WTC11 (cell line): ENCODE measurements around the gene PTPMT1. TPM values are rescaled to one million over a fixed set of nuclear protein-coding genes. Genes with fewer than 3 reads are reported as not detected.

Experiments used
- ATAC-seq: fragments of 200-7000 bp; cut with Tn5 transposase; 2 replicates; pipeline ENCODE4 v1.10.0; 2021; ENCODE audit warnings: mild to moderate bottlenecking, moderate library complexity
- CTCF ChIA-PET: fragments of 300-600 bp; sonication (Branson Sonifier 250); formaldehyde crosslinking; loops from one replicate; lab custom pipeline; 2021; ENCODE audit warnings: antibody characterized with exemption; lab: Charles Lee
- POLR2A ChIA-PET: fragments of 350-600 bp; sonication (Branson Sonifier 250); formaldehyde crosslinking; loops from one replicate; lab custom pipeline; 2021; ENCODE audit warnings: antibody characterized with exemption; lab: Charles Lee
- DNase-seq: peaks from one replicate; pipeline ENCODE4 v3.0.0; 2021; ENCODE audit warnings: low spot score
- H3K27ac Mint-ChIP-seq: 2 replicates; pipeline ENCODE4 v1.8.0; 2021; ENCODE audit warnings: mixed read lengths
- H3K27me3 Mint-ChIP-seq: 2 replicates; pipeline ENCODE4 v1.8.0; 2021; ENCODE audit warnings: low read depth, mild to moderate bottlenecking, moderate library complexity, mixed read lengths
- H3K36me3 Mint-ChIP-seq: 2 replicates; pipeline ENCODE4 v1.8.0; 2021; ENCODE audit warnings: mixed read lengths
- H3K4me1 Mint-ChIP-seq: 2 replicates; pipeline ENCODE4 v1.8.0; 2022; ENCODE audit warnings: mixed read lengths
- H3K4me3 Mint-ChIP-seq: 2 replicates; pipeline ENCODE4 v1.8.0; 2021; ENCODE audit warnings: mild to moderate bottlenecking, moderate library complexity, mixed read lengths
- H3K9me3 Mint-ChIP-seq: 2 replicates; pipeline ENCODE4 v1.8.0; 2021; ENCODE audit warnings: mixed read lengths
- CDX4 ChIP-seq: fragments of 250-450 bp; sonication (Bioruptor Pico); IDR thresholded peaks from 2 replicates; pipeline ENCODE4 v1.9.0; 2021; ENCODE audit warnings: moderate library complexity, mild to moderate bottlenecking, inconsistent platforms, borderline replicate concordance
- ELF4 ChIP-seq: sonication (generic); formaldehyde crosslinking; IDR thresholded peaks from 2 replicates; pipeline ENCODE4 v1.8.1; 2022; ENCODE audit warnings: low read depth, mild to moderate bottlenecking, moderate library complexity, missing genetic modification reagents
- FOXP4 ChIP-seq: sonication (generic); formaldehyde crosslinking; IDR thresholded peaks from 2 replicates; pipeline ENCODE4 v1.8.0; 2022; ENCODE audit warnings: mild to moderate bottlenecking, missing genetic modification reagents
- GTF2I ChIP-seq: fragments of 250-450 bp; sonication (Bioruptor Pico); conservative IDR thresholded peaks from 2 replicates; pipeline ENCODE4 v1.4.0; 2021; ENCODE audit warnings: mild to moderate bottlenecking
- JUN ChIP-seq: sonication (generic); formaldehyde crosslinking; IDR thresholded peaks from 2 replicates; pipeline ENCODE4 v1.8.0; 2023; ENCODE audit warnings: mild to moderate bottlenecking, missing genetic modification reagents
- MXD4 ChIP-seq: fragments of 250-450 bp; sonication (Bioruptor Pico); IDR thresholded peaks from 2 replicates; pipeline ENCODE4 v1.8.0; 2021; ENCODE audit warnings: mild to moderate bottlenecking, moderate library complexity, borderline replicate concordance
- NFATC4 ChIP-seq: fragments of 250-450 bp; sonication (Bioruptor Pico); IDR thresholded peaks from 2 replicates; pipeline ENCODE4 v1.9.0; 2021; ENCODE audit warnings: mild to moderate bottlenecking
- NR2C2 ChIP-seq: sonication (generic); formaldehyde crosslinking; IDR thresholded peaks from 2 replicates; pipeline ENCODE4 v1.8.0; 2022; ENCODE audit warnings: mild to moderate bottlenecking, missing genetic modification reagents
- OVOL2 ChIP-seq: fragments of 250-450 bp; sonication (Bioruptor Pico); IDR thresholded peaks from 2 replicates; pipeline ENCODE4 v1.9.0; 2021; ENCODE audit warnings: mild to moderate bottlenecking, borderline replicate concordance
- PRDM15 ChIP-seq: sonication (generic); formaldehyde crosslinking; IDR thresholded peaks from 2 replicates; pipeline ENCODE4 v1.8.0; 2022; ENCODE audit warnings: missing genetic modification reagents
- SMAD4 ChIP-seq: sonication (generic); formaldehyde crosslinking; IDR thresholded peaks from 2 replicates; pipeline ENCODE4 v1.8.0; 2022; ENCODE audit warnings: mild to moderate bottlenecking, missing genetic modification reagents
- SP1 ChIP-seq: sonication (generic); formaldehyde crosslinking; conservative IDR thresholded peaks from 2 replicates; pipeline ENCODE4 v1.8.1; 2022; ENCODE audit warnings: missing genetic modification reagents
- TCF7 ChIP-seq: sonication (generic); formaldehyde crosslinking; IDR thresholded peaks from 2 replicates; pipeline ENCODE4 v1.8.0; 2022; ENCODE audit warnings: mild to moderate bottlenecking, low read depth, missing genetic modification reagents, moderate library complexity
- TEAD1 ChIP-seq: sonication (generic); formaldehyde crosslinking; IDR thresholded peaks from 2 replicates; pipeline ENCODE4 v1.8.0; 2022; ENCODE audit warnings: mild to moderate bottlenecking, missing genetic modification reagents
- total RNA-seq: library from RNA; stranded (reverse); gene quantifications from 3 replicates; pipeline ENCODE4 v1.2.3, GENCODE V29; 2021
- TF ChIP-seq, protein P1 (sequence below): sonication (generic); formaldehyde crosslinking; IDR thresholded peaks from 2 replicates; pipeline ENCODE4 v1.8.1; 2023; ENCODE audit warnings: mild to moderate bottlenecking, moderate library complexity, missing genetic modification reagents
- TF ChIP-seq, protein P2 (sequence below): sonication (generic); formaldehyde crosslinking; IDR thresholded peaks from 2 replicates; pipeline ENCODE4 v1.8.0; 2022; ENCODE audit warnings: mild to moderate bottlenecking, missing genetic modification reagents
- TF ChIP-seq, protein P3 (sequence below): sonication (generic); formaldehyde crosslinking; IDR thresholded peaks from 2 replicates; pipeline ENCODE4 v1.8.1; 2022; ENCODE audit warnings: missing genetic modification reagents, borderline replicate concordance

The PTPMT1 gene
- total RNA-seq, 1 experiment from 2014 or later: 49.5 TPM

- no peak for TF ChIP-seq PRDM15 (CRISPR knock-in tag)
- no peak for TF ChIP-seq GTF2I (CRISPR knock-in tag)
- TF ChIP-seq JUN (CRISPR knock-in tag): no peak
- TF ChIP-seq NR2C2: no peak
- no peak for TF ChIP-seq MXD4 (CRISPR knock-in tag)
- TF ChIP-seq, protein P1, sequence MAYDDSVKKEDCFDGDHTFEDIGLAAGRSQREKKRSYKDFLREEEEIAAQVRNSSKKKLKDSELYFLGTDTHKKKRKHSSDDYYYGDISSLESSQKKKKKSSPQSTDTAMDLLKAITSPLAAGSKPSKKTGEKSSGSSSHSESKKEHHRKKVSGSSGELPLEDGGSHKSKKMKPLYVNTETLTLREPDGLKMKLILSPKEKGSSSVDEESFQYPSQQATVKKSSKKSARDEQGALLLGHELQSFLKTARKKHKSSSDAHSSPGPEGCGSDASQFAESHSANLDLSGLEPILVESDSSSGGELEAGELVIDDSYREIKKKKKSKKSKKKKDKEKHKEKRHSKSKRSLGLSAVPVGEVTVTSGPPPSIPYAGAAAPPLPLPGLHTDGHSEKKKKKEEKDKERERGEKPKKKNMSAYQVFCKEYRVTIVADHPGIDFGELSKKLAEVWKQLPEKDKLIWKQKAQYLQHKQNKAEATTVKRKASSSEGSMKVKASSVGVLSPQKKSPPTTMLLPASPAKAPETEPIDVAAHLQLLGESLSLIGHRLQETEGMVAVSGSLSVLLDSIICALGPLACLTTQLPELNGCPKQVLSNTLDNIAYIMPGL: no peak
- no peak for TF ChIP-seq FOXP4 (CRISPR knock-in tag)
- TF ChIP-seq OVOL2 (CRISPR knock-in tag): no peak
- TF ChIP-seq TEAD1 (CRISPR knock-in tag): no peak
- no peak for TF ChIP-seq TCF7
Observed at GRCh38 chr11:47595967-47596366, 30.6 kb downstream of the PTPMT1 start (continued).

DNA sequence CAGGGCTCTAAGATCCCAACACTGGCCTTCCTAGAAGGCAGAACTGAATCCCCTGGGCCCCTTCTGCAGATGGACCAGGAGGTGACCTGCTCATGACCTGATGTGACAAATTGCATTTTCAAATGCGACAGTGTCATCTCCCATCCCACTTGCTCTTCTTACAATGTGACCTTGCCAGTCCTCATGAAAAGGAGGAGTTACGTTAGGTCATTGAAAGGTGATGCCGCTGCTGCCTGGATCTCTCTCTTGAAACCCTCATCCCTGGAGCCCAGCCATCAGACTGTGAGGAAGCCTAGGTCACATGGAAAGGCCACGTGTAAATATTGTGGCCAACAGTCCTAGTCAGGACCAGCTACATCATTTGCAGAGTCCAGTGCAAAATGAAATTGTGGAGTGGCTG is 34.5 kb downstream of the PTPMT1 start:
- POLR2A ChIA-PET: no interaction called here
- DNase-seq (no peak), ATAC-seq (no peak)
- CTCF ChIA-PET: interaction anchor here (1.3 kb wide), 1 partner anchor 17 kb away, joined by 5 read pairs; no protein-coding TSS in a partner anchor
- no peak overlapping the region for H3K4me3 Mint-ChIP-seq
- H3K9me3 Mint-ChIP-seq: no peaks in the 10 kb centered on the region
- H3K27me3 Mint-ChIP-seq: peaks cover 13% of the 10 kb centered on the region
- H3K4me1 Mint-ChIP-seq: peaks cover 7% of the 10 kb centered on the region
- no peaks in the 10 kb centered on the region for H3K36me3 Mint-ChIP-seq
- H3K27ac Mint-ChIP-seq: no peak overlapping the region
- TF ChIP-seq NFATC4 (no peak), CDX4 (CRISPR knock-in tag) (no peak), SP1 (CRISPR knock-in tag) (no peak), ELF4 (CRISPR knock-in tag) (no peak), SMAD4 (CRISPR knock-in tag) (no peak)
- TF ChIP-seq, protein P2, sequence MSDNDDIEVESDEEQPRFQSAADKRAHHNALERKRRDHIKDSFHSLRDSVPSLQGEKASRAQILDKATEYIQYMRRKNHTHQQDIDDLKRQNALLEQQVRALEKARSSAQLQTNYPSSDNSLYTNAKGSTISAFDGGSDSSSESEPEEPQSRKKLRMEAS (CRISPR knock-in tag): no peak
- TF ChIP-seq, protein P3, sequence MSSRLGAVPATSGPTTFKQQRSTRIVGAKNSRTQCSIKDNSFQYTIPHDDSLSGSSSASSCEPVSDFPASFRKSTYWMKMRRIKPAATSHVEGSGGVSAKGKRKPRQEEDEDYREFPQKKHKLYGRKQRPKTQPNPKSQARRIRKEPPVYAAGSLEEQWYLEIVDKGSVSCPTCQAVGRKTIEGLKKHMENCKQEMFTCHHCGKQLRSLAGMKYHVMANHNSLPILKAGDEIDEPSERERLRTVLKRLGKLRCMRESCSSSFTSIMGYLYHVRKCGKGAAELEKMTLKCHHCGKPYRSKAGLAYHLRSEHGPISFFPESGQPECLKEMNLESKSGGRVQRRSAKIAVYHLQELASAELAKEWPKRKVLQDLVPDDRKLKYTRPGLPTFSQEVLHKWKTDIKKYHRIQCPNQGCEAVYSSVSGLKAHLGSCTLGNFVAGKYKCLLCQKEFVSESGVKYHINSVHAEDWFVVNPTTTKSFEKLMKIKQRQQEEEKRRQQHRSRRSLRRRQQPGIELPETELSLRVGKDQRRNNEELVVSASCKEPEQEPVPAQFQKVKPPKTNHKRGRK (CRISPR knock-in tag): no peak
